ENCODE measurements around the gene FECH.

FECH gene

GRCh38 chr18:57630754-57631595 is 44.5 kb upstream of the FECH start:
- H3F3A ChIP-seq (ENCODE audit: insufficient read depth), result peaks cover 14% of the 10 kb centered on the region
- H3K36me3 ChIP-seq (ENCODE audit: low read length), result no peaks in the 10 kb centered on the region
- H3K27me3 ChIP-seq (ENCODE audit: low read length), result no peaks in the 10 kb centered on the region
- H3K79me2 ChIP-seq (ENCODE audit: insufficient read depth, low read length), result peaks cover 21% of the 10 kb centered on the region
- H3K4me2 ChIP-seq (ENCODE audit: low read depth, low read length, poor library complexity, severe bottlenecking), result peak overlapping the region; percentile 84
- TF ChIP-seq CTCF (IDR thresholded peaks at IDR 0.05; ENCODE audit: insufficient read depth, low read length, poor library complexity, severe bottlenecking), result no peak
- TF ChIP-seq EZH2phosphoT487 (conservative IDR thresholded peaks at IDR 0.05; ENCODE audit: low read length), result no peak
- H3K9ac ChIP-seq (ENCODE audit: low read length), result peak overlapping the region; percentile 79
- peak overlapping the region; percentile 94 for H3K4me3 ChIP-seq (ENCODE audit: insufficient read depth, low read length, poor library complexity, severe bottlenecking)
- no peaks in the 10 kb centered on the region for H3K9me3 ChIP-seq (ENCODE audit: insufficient read depth, low read length)
- peak overlapping the region; percentile 83 for H3K27ac ChIP-seq (ENCODE audit: low read depth, low read length)
- peak overlapping the region; percentile 85 for H2AFZ ChIP-seq (ENCODE audit: low read depth, low read length, severe bottlenecking)
- H4K20me1 ChIP-seq (ENCODE audit: low read depth, low read length), result no peaks in the 10 kb centered on the region
- H3K9me2 ChIP-seq (replicated peaks; ENCODE audit: insufficient read depth, low read length), result no peaks in the 10 kb centered on the region

GRCh38 chr18:57630002-57630753 is 43.7 kb upstream of the FECH start:
- H2AFZ ChIP-seq (ENCODE audit: low read depth, low read length, severe bottlenecking), result peak overlapping the region; percentile 85

GRCh38 chr18:57629422-57629821 is 42.9 kb upstream of the FECH start:
- TF ChIP-seq CTCF (IDR thresholded peaks at IDR 0.05; ENCODE audit: insufficient read depth, low read length, poor library complexity, severe bottlenecking), result no peak
- TF ChIP-seq EZH2phosphoT487 (conservative IDR thresholded peaks at IDR 0.05; ENCODE audit: low read length), result no peak
- Histone ChIP-seq H3K9me3 (ENCODE audit: insufficient read depth, low read length) (no peaks in the 10 kb centered on the region), H3K9ac (ENCODE audit: low read length) (peak overlapping the region; percentile 79), H3K36me3 (ENCODE audit: low read length) (no peaks in the 10 kb centered on the region), H3K4me3 (ENCODE audit: insufficient read depth, low read length, poor library complexity, severe bottlenecking) (no peak overlapping the region), H2AFZ (ENCODE audit: low read depth, low read length, severe bottlenecking) (peak overlapping the region; percentile 85), H3K27me3 (ENCODE audit: low read length) (no peaks in the 10 kb centered on the region), H3K4me2 (ENCODE audit: low read depth, low read length, poor library complexity, severe bottlenecking) (peak overlapping the region; percentile 84), H4K20me1 (ENCODE audit: low read depth, low read length) (no peaks in the 10 kb centered on the region), H3K9me2 (replicated peaks; ENCODE audit: insufficient read depth, low read length) (no peaks in the 10 kb centered on the region), H3F3A (ENCODE audit: insufficient read depth) (peaks cover 14% of the 10 kb centered on the region), H3K27ac (ENCODE audit: low read depth, low read length) (no peak overlapping the region), H3K79me2 (ENCODE audit: insufficient read depth, low read length) (peaks cover 16% of the 10 kb centered on the region)

More at GRCh38 chr18:57630002-57630753, 43.7 kb upstream of the FECH start:
- Histone ChIP-seq H3K36me3 (ENCODE audit: low read length) (no peaks in the 10 kb centered on the region), H3K27me3 (ENCODE audit: low read length) (no peaks in the 10 kb centered on the region), H3K4me3 (ENCODE audit: insufficient read depth, low read length, poor library complexity, severe bottlenecking) (peak overlapping the region; percentile 94), H3K9me3 (ENCODE audit: insufficient read depth, low read length) (no peaks in the 10 kb centered on the region), H3K79me2 (ENCODE audit: insufficient read depth, low read length) (peaks cover 16% of the 10 kb centered on the region), H3K4me2 (ENCODE audit: low read depth, low read length, poor library complexity, severe bottlenecking) (peak overlapping the region; percentile 84), H3K9ac (ENCODE audit: low read length) (peak overlapping the region; percentile 79), H3K9me2 (replicated peaks; ENCODE audit: insufficient read depth, low read length) (no peaks in the 10 kb centered on the region), H4K20me1 (ENCODE audit: low read depth, low read length) (no peaks in the 10 kb centered on the region), H3F3A (ENCODE audit: insufficient read depth) (peaks cover 14% of the 10 kb centered on the region), H3K27ac (ENCODE audit: low read depth, low read length) (peak overlapping the region; percentile 83)
- TF ChIP-seq EZH2phosphoT487 (conservative IDR thresholded peaks at IDR 0.05; ENCODE audit: low read length) (no peak), CTCF (IDR thresholded peaks at IDR 0.05; ENCODE audit: insufficient read depth, low read length, poor library complexity, severe bottlenecking) (peak; percentile 82)
